ENCODE measurements around the gene RGL2. TPM values are rescaled to one million over a fixed set of nuclear protein-coding genes. Genes with fewer than 3 reads are reported as not detected.
A peak's percentile ranks its signal among the peaks of the same experiment; 100 is the strongest.

Gene RGL2
- total RNA-seq, 1 experiment from 2014 or later = 84.4 TPM

- Histone ChIP-seq H3K27me3 (ENCODE audit: control insufficient read depth, insufficient read depth, low read length) (no peaks in the 10 kb centered on the region), H3K27ac (ENCODE audit: low read length) (peak overlapping the region; percentile 19), H3K9me3 (ENCODE audit: control insufficient read depth, insufficient read depth, low read depth, low read length) (no peaks in the 10 kb centered on the region), H3K4me1 (ENCODE audit: control insufficient read depth, insufficient read depth, low read length) (peaks cover 43% of the 10 kb centered on the region), H3K36me3 (ENCODE audit: control insufficient read depth, insufficient read depth, low read length) (peaks cover 4% of the 10 kb centered on the region; the same call in 1 of the 2 replicates), H3K4me3 (ENCODE audit: low read depth in 2 of 2, low read length in 2 of 2) (no peak overlapping the region)
- DNase-seq (ENCODE audit: low read depth, low spot score) (no peak), ATAC-seq (peak; percentile 57)
- ChIA-PET CTCF (no interaction called here), POLR2A (interaction anchor here (0.9 kb wide), 1 partner anchor 10 kb away, joined by 3 read pairs; no protein-coding TSS in a partner anchor)
- TF ChIP-seq TCF7L2 (IDR thresholded peaks at IDR 0.05; ENCODE audit: low read depth, low read length) (no peak), SIN3A (IDR thresholded peaks at IDR 0.05; ENCODE audit: borderline replicate concordance, insufficient read depth, low read depth, low read length) (no peak), POLR2AphosphoS5 (IDR thresholded peaks at IDR 0.05; ENCODE audit: low read depth, low read length) (no peak), CTCF (IDR thresholded peaks at IDR 0.05) (peak; percentile 88), REST (IDR thresholded peaks at IDR 0.05; ENCODE audit: insufficient read depth in 1 of 2, low read depth in 2 of 2, low read length in 1 of 2) (no peak)
- in situ Hi-C loops (cut with HindIII; ENCODE audit: low pct_unique_long_range_greater_than_20kb, low sequenced_read_pairs) = no loop called here
- no TSS peak for BruUV-seq (replicated peaks)
- intact Hi-C loops (cut with micrococcal nuclease; ENCODE audit: unreplicated experiment) = no loop called here
These were observed 18.7 kb downstream of the RGL2 start for GRCh38 chr6:33279971-33280511.

- H3K9me3 ChIP-seq (ENCODE audit: control insufficient read depth, insufficient read depth, low read depth, low read length) = no peaks in the 10 kb centered on the region
- intact Hi-C loops (cut with micrococcal nuclease; ENCODE audit: unreplicated experiment) (no loop called here), in situ Hi-C loops (cut with HindIII; ENCODE audit: low pct_unique_long_range_greater_than_20kb, low sequenced_read_pairs) (no loop called here)
- H3K4me3 ChIP-seq (ENCODE audit: low read depth in 2 of 2, low read length in 2 of 2) = no peak overlapping the region
- no peaks in the 10 kb centered on the region for H3K27me3 ChIP-seq (ENCODE audit: control insufficient read depth, insufficient read depth, low read length)
- no peak for DNase-seq (ENCODE audit: low read depth, low spot score)
- H3K4me1 ChIP-seq (ENCODE audit: control insufficient read depth, insufficient read depth, low read length) = peaks cover 51% of the 10 kb centered on the region
- ATAC-seq = no peak
- CTCF ChIA-PET = no interaction called here
- H3K27ac ChIP-seq (ENCODE audit: low read length) = peak overlapping the region; percentile 84
- TF ChIP-seq TCF7L2 (IDR thresholded peaks at IDR 0.05; ENCODE audit: low read depth, low read length) = no peak
- TF ChIP-seq SIN3A (IDR thresholded peaks at IDR 0.05; ENCODE audit: borderline replicate concordance, insufficient read depth, low read depth, low read length) = no peak
- no peak for TF ChIP-seq CTCF (IDR thresholded peaks at IDR 0.05)
- no peak for TF ChIP-seq REST (IDR thresholded peaks at IDR 0.05; ENCODE audit: insufficient read depth in 1 of 2, low read depth in 2 of 2, low read length in 1 of 2)
- no peak for TF ChIP-seq POLR2AphosphoS5 (IDR thresholded peaks at IDR 0.05; ENCODE audit: low read depth, low read length)
- POLR2A ChIA-PET = interaction anchor here (2.4 kb wide), 1 partner anchor 10 kb away, joined by 11 read pairs; the partner anchor contains the start of genes PFDN6 and WDR46
- peaks cover 9% of the 10 kb centered on the region for H3K36me3 ChIP-seq (ENCODE audit: control insufficient read depth, insufficient read depth, low read length)
- no TSS peak for BruUV-seq (replicated peaks)
These were observed 19.5 kb downstream of the RGL2 start for GRCh38 chr6:33279257-33279695.
